Activated naive CD8-positive, alpha-beta T cell treated with anti-CD3 and anti-CD28 coated beads, Interleukin-2, amount 10 ng/mL, durations not matched to agents 7 days and 5 days (primary cell): ENCODE results near the gene CUTA. TPM values are rescaled to one million over a fixed set of nuclear protein-coding genes. Genes with fewer than 3 reads are reported as not detected.
"Not testable (repeated sequence)": the region's sequence is repeated elsewhere in the genome, so short reads cannot be mapped to it uniquely, and the experiment has no call there.

Experiments
- ATAC-seq: fragments of 150-1000 bp; cut with Tn5 transposase; one replicate; pipeline ENCODE4 v1.10.0; 2021; ENCODE audit warnings: low read depth, moderate library complexity
- POLR2A ChIA-PET: fragments of 350-600 bp; sonication (Branson Sonifier 250); formaldehyde crosslinking; loops from one replicate; lab custom pipeline; 2021; ENCODE audit warnings: antibody characterized with exemption; lab: Charles Lee
- DNase-seq: peaks from one replicate; pipeline ENCODE4 v3.0.0; 2021
- H3K27ac Mint-ChIP-seq: one replicate; pipeline ENCODE4 v1.8.0; 2022; ENCODE audit warnings: mild to moderate bottlenecking, mixed read lengths
- H3K27me3 Mint-ChIP-seq: one replicate; pipeline ENCODE4 v1.8.0; 2022; ENCODE audit warnings: mild to moderate bottlenecking, moderate library complexity, mixed read lengths
- H3K36me3 Mint-ChIP-seq: one replicate; pipeline ENCODE4 v1.8.0; 2021; ENCODE audit warnings: mild to moderate bottlenecking, mixed read lengths
- H3K4me1 Mint-ChIP-seq: one replicate; pipeline ENCODE4 v1.8.0; 2021; ENCODE audit warnings: mixed read lengths
- H3K4me3 Mint-ChIP-seq: one replicate; pipeline ENCODE4 v1.8.0; 2022; ENCODE audit warnings: mild to moderate bottlenecking, moderate library complexity, mixed read lengths
- H3K9me3 Mint-ChIP-seq: one replicate; pipeline ENCODE4 v1.8.0; 2021; ENCODE audit warnings: mixed read lengths
- microRNA-seq: library from miRNA; unstranded; fragments of <30 nt; microRNA quantifications from one replicate; pipeline ENCODE4 v1.2.0, GENCODE V29; 2022
- total RNA-seq, 2 experiments: library from RNA; stranded (reverse); gene quantifications; one replicate each; pipeline ENCODE4 v1.2.3, GENCODE V29; 2021

CUTA gene
- total RNA-seq, 2 experiments from 2014 or later = 202 to 209 TPM

DNA sequence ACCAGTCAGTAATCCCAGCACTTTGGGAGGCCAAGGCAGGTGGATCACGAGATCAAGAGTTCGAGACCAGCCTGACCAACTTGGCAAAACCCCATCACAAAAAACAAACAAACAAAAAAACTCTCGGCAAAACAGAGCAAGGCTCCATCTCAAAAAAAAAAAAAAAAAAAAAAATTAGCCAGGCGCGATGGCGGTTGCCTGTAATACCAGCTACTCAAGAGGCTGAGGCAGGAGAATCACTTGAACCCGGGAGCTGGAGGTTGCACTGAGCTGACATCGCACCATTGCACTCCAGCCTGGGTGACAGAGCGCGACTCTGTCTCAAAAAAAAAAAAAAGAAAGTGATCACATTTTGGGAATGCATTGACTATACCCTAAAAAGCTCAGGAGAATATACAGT lies 38.7 kb downstream of the CUTA start:
- H3K4me3 Mint-ChIP-seq, POLR2A ChIA-PET, DNase-seq, H3K27me3 Mint-ChIP-seq, H3K27ac Mint-ChIP-seq, ATAC-seq, H3K9me3 Mint-ChIP-seq, H3K36me3 Mint-ChIP-seq: not testable (repeated sequence)
- H3K4me1 Mint-ChIP-seq = peaks cover 12% of the 10 kb centered on the region

DNA sequence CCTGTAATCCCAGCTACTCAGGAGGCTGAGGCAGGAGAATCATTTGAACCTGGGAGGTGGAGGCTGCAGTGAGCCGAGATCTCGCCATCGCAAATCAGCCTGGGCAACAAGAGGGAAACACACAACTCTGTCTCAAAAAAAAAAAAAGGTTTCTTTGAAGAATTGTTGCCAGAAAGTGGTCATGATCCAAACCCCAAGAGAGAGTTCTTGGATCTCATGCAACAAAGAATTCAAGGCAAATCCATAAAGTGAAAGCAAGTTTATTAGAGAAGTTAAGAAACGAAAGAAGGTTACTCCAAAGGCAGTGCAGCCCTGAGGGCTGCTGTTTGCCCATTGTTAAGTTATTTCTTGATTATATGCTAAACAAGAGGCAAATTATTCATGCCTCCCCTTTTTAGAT lies 40.7 kb downstream of the CUTA start:
- H3K27me3 Mint-ChIP-seq = no peaks in the 10 kb centered on the region
- H3K9me3 Mint-ChIP-seq = no peaks in the 10 kb centered on the region
- H3K4me1 Mint-ChIP-seq = peaks cover 15% of the 10 kb centered on the region
- no peak overlapping the region for H3K4me3 Mint-ChIP-seq
- no peaks in the 10 kb centered on the region for H3K36me3 Mint-ChIP-seq
- ATAC-seq (no peak), DNase-seq (no peak)
- POLR2A ChIA-PET = no interaction called here
- H3K27ac Mint-ChIP-seq = no peak overlapping the region

DNA sequence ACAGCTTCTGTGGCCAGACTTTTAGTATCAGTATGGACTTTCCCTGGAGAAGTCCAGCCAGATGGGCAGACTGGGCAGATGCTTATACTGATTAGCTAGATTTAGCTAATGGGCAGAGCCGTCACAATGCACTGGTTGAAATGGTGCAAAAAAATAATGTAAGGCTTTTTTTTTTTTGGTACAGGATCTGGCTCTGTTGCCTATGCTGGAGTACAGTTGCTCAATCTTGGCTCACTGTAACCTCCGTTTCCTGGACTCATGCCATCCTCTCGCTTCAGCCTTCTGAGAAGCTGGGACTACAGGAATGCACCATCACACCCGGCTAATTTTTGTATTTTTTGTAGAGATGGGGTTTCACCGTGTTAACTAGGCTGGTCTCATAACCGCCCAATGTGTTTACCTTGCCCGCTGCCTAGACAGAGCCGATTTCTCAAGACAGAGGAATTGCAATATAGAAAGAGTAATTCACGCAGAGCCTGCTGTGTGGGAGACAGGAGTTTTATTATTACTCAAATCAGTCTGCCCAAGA lies 42.7 kb downstream of the CUTA start:
- no peaks in the 10 kb centered on the region for H3K27me3 Mint-ChIP-seq
- no peaks in the 10 kb centered on the region for H3K9me3 Mint-ChIP-seq
- no peaks in the 10 kb centered on the region for H3K36me3 Mint-ChIP-seq
- ATAC-seq = no peak
- no peak for DNase-seq
- H3K27ac Mint-ChIP-seq = no peak overlapping the region
- H3K4me3 Mint-ChIP-seq = no peak overlapping the region
- peaks cover 15% of the 10 kb centered on the region for H3K4me1 Mint-ChIP-seq
- POLR2A ChIA-PET = interaction anchor here (0.8 to 1.5 kb wide), 3 partner anchors 10 to 57 kb away, joined by 3 to 5 read pairs (median 3); partner anchors contain the start of gene ZBTB22

DNA sequence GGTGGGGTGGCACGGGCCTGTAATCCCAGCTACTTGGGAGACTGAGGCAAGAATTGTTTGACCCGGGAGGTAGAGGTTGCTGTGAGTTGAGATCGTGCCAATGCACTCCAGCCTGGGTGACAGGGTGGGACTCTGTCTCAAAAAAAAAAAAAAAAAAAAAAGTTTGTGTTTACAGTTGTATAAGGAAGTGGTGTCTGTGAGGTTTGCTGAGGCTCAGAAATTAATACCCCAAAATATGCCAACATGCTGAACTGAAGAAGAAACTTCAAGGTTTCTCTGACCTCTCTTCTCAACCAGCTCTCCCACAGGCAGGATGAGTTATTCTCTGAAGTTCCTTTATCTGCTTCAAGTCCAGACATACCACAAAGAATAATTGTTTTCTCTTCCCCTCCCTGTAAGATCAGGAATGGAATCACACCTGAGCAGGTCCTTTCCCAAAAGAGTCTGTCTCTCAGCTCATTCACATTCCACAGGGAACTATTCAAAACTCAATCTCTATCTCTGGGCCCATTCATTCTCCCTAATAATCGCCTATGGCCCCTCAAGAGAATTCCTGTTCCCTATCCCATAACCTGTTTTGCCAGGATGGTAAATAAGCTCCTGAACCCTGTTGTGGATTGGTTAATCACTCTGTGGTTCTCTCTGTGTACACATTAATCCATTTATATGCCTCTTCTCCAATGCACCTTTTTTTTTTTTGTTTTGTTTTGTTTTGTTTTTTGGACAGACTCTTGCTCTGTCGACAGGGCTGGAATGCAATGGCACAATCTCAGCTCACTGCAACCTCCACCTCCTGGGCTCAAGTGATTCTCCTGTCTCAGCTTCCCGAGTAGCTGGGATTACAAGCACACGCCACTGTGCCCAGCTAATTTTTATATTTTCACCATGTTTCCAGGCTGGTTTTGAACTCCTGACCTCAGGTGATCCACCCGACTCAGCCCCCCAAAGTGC lies 43.7 kb downstream of the CUTA start:
- Mint-ChIP-seq H3K9me3 (no peaks in the 10 kb centered on the region), H3K4me1 (peaks cover 15% of the 10 kb centered on the region), H3K27ac (peak overlapping the region; percentile 65), H3K27me3 (no peaks in the 10 kb centered on the region), H3K36me3 (no peaks in the 10 kb centered on the region), H3K4me3 (peak overlapping the region; percentile 15)
- no peak for DNase-seq
- peak; percentile 36 for ATAC-seq
- POLR2A ChIA-PET = interaction anchor here (0.8 to 1.5 kb wide), 3 partner anchors 11 to 56 kb away, joined by 3 to 5 read pairs (median 3); partner anchors contain the start of gene ZBTB22

DNA sequence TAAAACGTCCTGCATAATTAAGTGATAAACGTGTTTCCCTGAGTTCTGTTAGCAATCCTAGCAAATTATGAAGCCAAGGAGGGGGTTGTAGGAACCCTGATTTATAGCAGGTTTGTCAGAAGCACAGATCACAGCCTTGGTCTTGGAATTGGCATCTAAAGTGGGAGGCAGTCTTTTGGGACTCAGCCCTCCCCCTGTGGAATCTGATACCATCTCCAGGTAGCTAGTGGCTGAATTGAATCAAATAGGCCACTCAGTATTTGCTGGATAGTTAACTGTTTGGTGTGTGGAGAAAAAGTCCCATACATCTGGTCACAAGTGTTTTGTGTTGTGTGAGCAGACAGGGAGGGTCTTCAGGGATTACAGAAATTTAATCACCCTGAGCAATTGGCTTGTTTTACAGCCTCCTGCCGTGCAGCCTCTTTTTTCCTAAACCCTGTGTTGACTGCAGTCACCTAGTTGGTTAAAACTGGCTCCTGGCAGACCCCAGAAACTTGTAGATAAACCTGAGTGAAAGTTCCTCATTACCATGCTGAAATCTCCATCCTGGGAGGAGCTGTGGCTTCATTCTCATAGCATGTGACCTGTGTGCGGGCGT lies 45.3 kb downstream of the CUTA start:
- H3K9me3 Mint-ChIP-seq = no peaks in the 10 kb centered on the region
- POLR2A ChIA-PET = no interaction called here
- no peaks in the 10 kb centered on the region for H3K36me3 Mint-ChIP-seq
- peaks cover 15% of the 10 kb centered on the region for H3K4me1 Mint-ChIP-seq
- no peak overlapping the region for H3K27ac Mint-ChIP-seq
- H3K4me3 Mint-ChIP-seq = no peak overlapping the region
- DNase-seq (no peak), ATAC-seq (no peak)
- no peaks in the 10 kb centered on the region for H3K27me3 Mint-ChIP-seq

DNA sequence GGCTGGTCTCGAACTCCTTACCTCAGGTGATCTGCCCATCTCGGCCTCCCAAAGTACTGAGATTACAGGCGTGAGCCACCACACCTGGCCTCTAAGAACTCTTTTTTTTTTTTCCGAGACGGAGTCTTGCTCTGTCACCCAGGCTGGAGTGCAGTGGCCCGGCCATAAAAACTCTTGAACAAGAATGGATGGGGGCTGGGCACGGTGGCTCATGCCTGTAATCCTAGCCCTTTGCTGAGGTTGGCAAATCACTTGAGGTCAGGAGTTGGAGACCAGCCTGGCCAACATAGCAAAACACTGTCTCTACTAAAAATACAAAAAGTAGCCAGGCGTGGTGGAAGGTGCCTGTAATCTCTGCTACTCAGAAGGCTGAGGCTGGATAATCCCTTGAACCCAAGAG lies 46.0 kb downstream of the CUTA start:
- H3K4me3 Mint-ChIP-seq, H3K36me3 Mint-ChIP-seq, DNase-seq, H3K27me3 Mint-ChIP-seq, ATAC-seq, POLR2A ChIA-PET, H3K27ac Mint-ChIP-seq, H3K9me3 Mint-ChIP-seq: not testable (repeated sequence)
- H3K4me1 Mint-ChIP-seq = peaks cover 15% of the 10 kb centered on the region

DNA sequence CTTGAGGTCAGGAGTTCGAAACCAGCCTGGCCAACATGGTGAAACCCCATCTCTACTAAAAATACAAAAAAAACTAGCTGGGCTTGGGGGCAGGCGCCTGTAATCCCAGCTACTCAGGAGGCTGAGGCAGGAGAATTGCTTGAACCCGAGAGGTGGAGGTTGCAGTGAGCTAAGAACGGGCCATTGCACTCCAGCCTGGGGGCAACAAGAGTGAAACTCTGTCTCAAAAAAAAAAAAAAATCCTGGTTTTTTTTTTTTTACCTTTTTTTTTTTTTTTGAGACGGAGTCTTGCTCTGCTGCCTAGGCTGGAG lies 50.2 kb downstream of the CUTA start:
- DNase-seq, H3K36me3 Mint-ChIP-seq, H3K9me3 Mint-ChIP-seq, H3K27ac Mint-ChIP-seq, H3K4me1 Mint-ChIP-seq, ATAC-seq, H3K4me3 Mint-ChIP-seq, H3K27me3 Mint-ChIP-seq: not testable (repeated sequence)
- POLR2A ChIA-PET = interaction anchor here (0.6 kb wide), 1 partner anchor 1502 kb away, joined by 9 read pairs; no protein-coding TSS in a partner anchor

DNA sequence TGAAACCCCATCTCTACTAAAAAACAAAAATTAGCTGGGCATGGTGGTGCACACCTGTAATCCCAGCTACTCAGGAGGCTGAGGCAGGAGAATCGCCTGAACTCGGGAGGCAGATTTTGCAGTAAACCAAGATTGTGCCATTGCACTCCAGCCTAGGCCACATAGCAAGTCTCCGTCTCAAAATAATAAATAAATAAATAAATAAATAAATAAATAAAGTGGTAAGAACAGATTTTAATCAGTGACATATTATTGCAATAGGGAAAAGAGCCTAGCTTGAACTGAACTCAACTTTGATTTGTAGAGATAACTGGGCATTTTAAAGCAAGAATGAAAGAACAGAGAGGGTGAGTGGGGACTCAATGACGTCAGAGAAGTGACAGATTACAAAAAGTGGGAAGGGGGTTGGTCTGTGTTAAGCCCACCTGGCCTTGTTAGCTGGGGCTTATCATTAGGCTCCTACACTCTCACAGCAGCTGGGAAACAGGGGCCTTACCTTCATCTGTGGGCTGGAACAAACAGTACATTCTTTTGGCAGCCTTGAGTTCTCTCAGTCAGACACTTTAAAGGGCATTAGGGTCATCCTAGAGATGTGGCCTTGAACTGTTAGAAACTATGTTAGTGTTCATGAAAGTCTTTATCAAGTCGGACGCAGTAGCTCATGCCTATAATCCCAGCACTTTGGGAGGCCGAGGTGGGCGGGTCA lies 50.7 kb downstream of the CUTA start:
- H3K27me3 Mint-ChIP-seq = peaks cover 2% of the 10 kb centered on the region
- no peaks in the 10 kb centered on the region for H3K9me3 Mint-ChIP-seq
- POLR2A ChIA-PET = interaction anchor here (0.6 kb wide), 1 partner anchor 1501 kb away, joined by 9 read pairs; no protein-coding TSS in a partner anchor
- H3K27ac Mint-ChIP-seq = no peak overlapping the region
- no peak for ATAC-seq
- H3K36me3 Mint-ChIP-seq = no peaks in the 10 kb centered on the region
- DNase-seq = no peak
- no peak overlapping the region for H3K4me3 Mint-ChIP-seq
- peaks cover 3% of the 10 kb centered on the region for H3K4me1 Mint-ChIP-seq

Small RNAs within 50 kb of the gene (microRNA-seq; reads per million reads assigned to microRNA genes)
- gene MIR5004 = not detected

Other genes with a start within 250 kb of the CUTA start
- gene COL11A2, start 225.6 kb downstream of the CUTA start, total RNA-seq = 1 to 10 TPM in 1 of 2 experiments, under 1 TPM in 1; 1.00 to 1.1 TPM
- 10 to 100 TPM; 54.6 to 60.0 TPM for gene RXRB, start 217.4 kb downstream of the CUTA start, total RNA-seq
- gene SLC39A7, start 217.2 kb downstream of the CUTA start, total RNA-seq = 10 to 100 TPM; 41.7 to 44.8 TPM
- gene HSD17B8, start 213.5 kb downstream of the CUTA start, total RNA-seq = 10 to 100 TPM; 21.1 to 21.8 TPM
- 10 to 100 TPM; 41.2 to 41.8 TPM for gene RING1, start 209.6 kb downstream of the CUTA start, total RNA-seq
- gene VPS52, start 146.2 kb downstream of the CUTA start, total RNA-seq = 10 to 100 TPM; 72.3 to 76.0 TPM
- gene RPS18, start 146.0 kb downstream of the CUTA start, total RNA-seq = 1,000 to 10,000 TPM; 3,300 to 3,409 TPM
- gene B3GALT4, start 141.0 kb downstream of the CUTA start, total RNA-seq = 10 to 100 TPM; 32.0 to 35.4 TPM
- 10 to 100 TPM; 50.0 to 58.0 TPM for gene WDR46, start 128.9 kb downstream of the CUTA start, total RNA-seq
- gene PFDN6, start 128.5 kb downstream of the CUTA start, total RNA-seq = 10 to 100 TPM; 53.3 to 54.7 TPM
- gene RGL2, start 119.2 kb downstream of the CUTA start, total RNA-seq = 10 to 100 TPM; 65.4 to 65.5 TPM
- gene TAPBP, start 104.0 kb downstream of the CUTA start, total RNA-seq = 100 to 1,000 TPM; 250 to 257 TPM
- gene ZBTB22, start 100.4 kb downstream of the CUTA start, total RNA-seq = 10 to 100 TPM; 20.9 to 24.5 TPM
- 100 to 1,000 TPM; 108 to 117 TPM for gene DAXX, start 95.1 kb downstream of the CUTA start, total RNA-seq
- 100 to 1,000 TPM; 117 to 127 TPM for gene KIFC1, start 26.3 kb downstream of the CUTA start, total RNA-seq
- gene PHF1, start 7.1 kb downstream of the CUTA start, total RNA-seq = 100 to 1,000 TPM in 1 of 2 experiments, 10 to 100 TPM in 1; 98.3 to 105 TPM
- 10 to 100 TPM; 53.3 to 60.1 TPM for gene SYNGAP1, start 2.0 kb upstream of the CUTA start, total RNA-seq
- 1 to 10 TPM; 9.1 to 9.8 TPM for gene ZBTB9, start 36.5 kb upstream of the CUTA start, total RNA-seq
- 10 to 100 TPM; 48.0 to 48.1 TPM for gene BAK1, start 162.2 kb upstream of the CUTA start, total RNA-seq
- 10 to 100 TPM; 61.4 to 61.8 TPM for gene ITPR3, start 203.2 kb upstream of the CUTA start, total RNA-seq